ENCODE results near the gene DIPK1C. TPM values are rescaled to one million over a fixed set of nuclear protein-coding genes. Genes with fewer than 3 reads are reported as not detected.

Gene DIPK1C
- total RNA-seq, 3 donors from 2014 or later (not counting 1 experiment from before 2014, with no cell fraction given) = not detected

DNA sequence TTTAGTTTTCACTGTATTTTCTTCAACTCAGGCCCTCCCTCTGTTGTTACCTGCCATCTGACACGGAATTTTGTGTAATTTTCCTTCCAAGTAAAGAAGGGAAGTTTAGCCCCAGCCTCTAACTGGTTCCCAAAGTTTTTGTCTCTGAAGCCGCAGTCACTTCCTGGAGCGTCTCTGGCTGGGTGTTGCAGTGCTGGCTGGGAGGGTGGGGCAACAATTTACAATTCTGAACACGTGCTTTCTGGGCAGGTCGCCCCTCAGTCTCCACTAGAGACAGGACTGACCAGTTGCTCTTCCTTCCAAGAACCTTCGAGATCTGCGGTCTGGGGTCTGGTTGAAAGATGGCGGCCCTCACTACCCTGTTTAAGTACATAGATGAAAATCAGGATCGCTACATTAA is 42.5 kb upstream of the DIPK1C start:
- peak; percentile 20 to 54 (median 30) for ATAC-seq
- peaks cover 45% of the 10 kb centered on the region for H3K4me1 ChIP-seq (ENCODE audit: control insufficient read depth, insufficient read depth, low read length)
- no peaks in the 10 kb centered on the region for H3K27me3 Mint-ChIP-seq (ENCODE audit: low read depth in 2 of 2)
- TF ChIP-seq, protein P1, sequence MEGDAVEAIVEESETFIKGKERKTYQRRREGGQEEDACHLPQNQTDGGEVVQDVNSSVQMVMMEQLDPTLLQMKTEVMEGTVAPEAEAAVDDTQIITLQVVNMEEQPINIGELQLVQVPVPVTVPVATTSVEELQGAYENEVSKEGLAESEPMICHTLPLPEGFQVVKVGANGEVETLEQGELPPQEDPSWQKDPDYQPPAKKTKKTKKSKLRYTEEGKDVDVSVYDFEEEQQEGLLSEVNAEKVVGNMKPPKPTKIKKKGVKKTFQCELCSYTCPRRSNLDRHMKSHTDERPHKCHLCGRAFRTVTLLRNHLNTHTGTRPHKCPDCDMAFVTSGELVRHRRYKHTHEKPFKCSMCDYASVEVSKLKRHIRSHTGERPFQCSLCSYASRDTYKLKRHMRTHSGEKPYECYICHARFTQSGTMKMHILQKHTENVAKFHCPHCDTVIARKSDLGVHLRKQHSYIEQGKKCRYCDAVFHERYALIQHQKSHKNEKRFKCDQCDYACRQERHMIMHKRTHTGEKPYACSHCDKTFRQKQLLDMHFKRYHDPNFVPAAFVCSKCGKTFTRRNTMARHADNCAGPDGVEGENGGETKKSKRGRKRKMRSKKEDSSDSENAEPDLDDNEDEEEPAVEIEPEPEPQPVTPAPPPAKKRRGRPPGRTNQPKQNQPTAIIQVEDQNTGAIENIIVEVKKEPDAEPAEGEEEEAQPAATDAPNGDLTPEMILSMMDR (IDR thresholded peaks at IDR 0.05) = no peak
- peak; percentile 40 to 70 for DNase-seq
- H3K4me3 Mint-ChIP-seq = peak overlapping the region; percentile 89
- intact Hi-C loops (cut with micrococcal nuclease) = loop anchor here (1.0 to 5.0 kb wide), 3 partner anchors 98 to 1993 kb away; partner anchors contain the start of genes TIMM21 and ZNF407
- H3K4me3 ChIP-seq (ENCODE audit: low read length) = peak overlapping the region; percentile 59
- peak overlapping the region; percentile 98 for H3K27ac ChIP-seq (ENCODE audit: low read length)
- 18% methylated on average over 9 of the region's 9 CpGs for WGBS (ENCODE audit: insufficient coverage)
- peaks cover 44 to 47% of the 10 kb centered on the region in 2 donors for H3K4me1 Mint-ChIP-seq
- H3K27ac Mint-ChIP-seq = peak overlapping the region; percentile 96
- no peaks in the 10 kb centered on the region for H3K9me3 Mint-ChIP-seq
- H3K36me3 Mint-ChIP-seq = no peaks in the 10 kb centered on the region
- no peaks in the 10 kb centered on the region for H3K27me3 ChIP-seq (ENCODE audit: control insufficient read depth, insufficient read depth, low read length)
- no peaks in the 10 kb centered on the region for H3K9me3 ChIP-seq (ENCODE audit: control insufficient read depth, insufficient read depth, low read length)
- peaks cover 25% of the 10 kb centered on the region for H3K36me3 ChIP-seq (ENCODE audit: control insufficient read depth, insufficient read depth, low read length)

DNA sequence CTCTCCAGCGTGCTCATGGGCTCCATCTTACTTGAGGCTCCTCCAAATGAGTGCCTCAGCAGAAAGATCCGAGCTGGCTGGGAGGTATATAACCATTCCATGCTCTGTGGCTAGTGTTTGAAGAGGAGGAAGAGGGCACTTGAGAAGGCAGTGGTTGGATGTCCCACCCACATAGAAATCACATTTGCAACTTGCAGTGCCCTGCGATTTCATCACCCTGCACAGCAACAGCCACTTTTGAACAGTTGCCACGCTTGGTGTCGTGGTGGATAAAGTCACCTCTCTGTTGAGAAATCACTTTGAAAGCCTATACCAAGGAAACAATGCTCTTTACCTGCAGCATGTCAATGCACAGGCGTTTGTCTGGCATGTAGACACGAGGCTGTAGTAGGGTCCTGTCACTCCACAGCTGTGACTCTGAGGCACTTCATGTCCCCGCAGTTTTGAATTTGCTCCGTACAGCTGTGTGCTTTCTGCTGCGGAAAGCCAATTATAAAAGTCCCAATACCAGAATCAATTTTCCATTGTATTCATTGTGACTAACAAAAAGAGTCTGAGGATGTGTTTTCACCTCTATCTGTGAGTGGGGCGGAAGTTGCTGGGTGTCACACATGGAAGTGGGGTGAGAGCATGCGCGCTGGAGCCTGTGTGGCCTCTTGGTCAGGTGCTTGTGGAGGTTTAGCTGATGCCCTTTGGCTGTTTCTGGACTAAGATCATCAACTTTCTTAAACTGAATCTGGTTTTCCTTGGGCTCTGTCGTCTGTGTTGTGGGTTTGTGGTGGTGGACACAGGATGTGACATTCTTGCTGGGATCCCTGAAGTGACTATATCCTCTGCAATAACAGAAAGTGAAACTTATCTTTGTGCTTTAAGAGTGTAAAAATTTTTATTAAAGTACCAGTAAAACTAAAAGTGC is 41.9 kb upstream of the DIPK1C start:
- WGBS (ENCODE audit: insufficient coverage) = 29% methylated on average over 14 of the region's 14 CpGs
- peak overlapping the region; percentile 59 for H3K4me3 ChIP-seq (ENCODE audit: low read length)

DNA sequence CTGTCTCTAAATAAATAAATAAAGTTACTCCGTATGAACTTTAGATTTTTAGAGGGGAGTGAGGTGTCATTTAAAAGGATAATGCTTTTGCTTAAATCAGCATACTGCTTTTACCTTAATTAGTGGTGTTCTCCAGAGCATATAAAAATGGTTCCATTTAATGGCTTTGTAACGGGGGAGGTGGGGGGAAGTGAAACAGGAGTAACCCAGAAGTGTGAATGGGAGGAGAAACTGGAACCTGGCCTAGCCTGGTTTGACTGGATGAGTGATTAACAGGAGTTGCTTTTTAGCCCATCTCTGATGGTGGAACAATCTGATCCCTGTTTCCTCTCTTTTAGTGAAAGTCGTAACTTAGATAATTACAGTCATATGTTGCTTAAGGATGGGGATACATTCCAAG is 40.7 kb upstream of the DIPK1C start:
- Mint-ChIP-seq H3K27me3 (ENCODE audit: low read depth in 2 of 2) (no peaks in the 10 kb centered on the region), H3K4me3 (peak overlapping the region; percentile 95), H3K36me3 (no peaks in the 10 kb centered on the region), H3K9me3 (no peaks in the 10 kb centered on the region), H3K4me1 (peaks cover 44 to 47% of the 10 kb centered on the region in 2 donors), H3K27ac (peak overlapping the region; percentile 96 to 98)
- peaks cover 14% of the 10 kb centered on the region for H3K36me3 ChIP-seq (ENCODE audit: control insufficient read depth, insufficient read depth, low read length)
- H3K4me1 ChIP-seq (ENCODE audit: control insufficient read depth, insufficient read depth, low read length) = peaks cover 45% of the 10 kb centered on the region
- intact Hi-C loops (cut with micrococcal nuclease) = loop anchor here (2.0 to 5.0 kb wide), 2 partner anchors 205 to 1995 kb away; no protein-coding TSS in a partner anchor
- H3K4me3 ChIP-seq (ENCODE audit: low read length) = no peak overlapping the region
- no peaks in the 10 kb centered on the region for H3K9me3 ChIP-seq (ENCODE audit: control insufficient read depth, insufficient read depth, low read length)
- WGBS (ENCODE audit: insufficient coverage) = 67% methylated on average over 2 of the region's 3 CpGs
- TF ChIP-seq, protein P1 (IDR thresholded peaks at IDR 0.05) = no peak
- no peaks in the 10 kb centered on the region for H3K27me3 ChIP-seq (ENCODE audit: control insufficient read depth, insufficient read depth, low read length)
- no peak for DNase-seq
- no peak for ATAC-seq
- no peak overlapping the region for H3K27ac ChIP-seq (ENCODE audit: low read length)

More for the DNA sequence above, 41.9 kb upstream of the DIPK1C start:
- peak; percentile 51 to 65 (median 52) for ATAC-seq
- intact Hi-C loops (cut with micrococcal nuclease) = loop anchor here (1.0 to 5.0 kb wide), 3 partner anchors 98 to 1993 kb away; partner anchors contain the start of genes TIMM21 and ZNF407
- H3K27ac ChIP-seq (ENCODE audit: low read length) = peak overlapping the region; percentile 98
- Mint-ChIP-seq H3K36me3 (no peaks in the 10 kb centered on the region), H3K9me3 (no peaks in the 10 kb centered on the region), H3K4me1 (peaks cover 44 to 47% of the 10 kb centered on the region in 2 donors), H3K27me3 (ENCODE audit: low read depth in 2 of 2) (no peaks in the 10 kb centered on the region), H3K27ac (peak overlapping the region; percentile 96), H3K4me3 (peak overlapping the region; percentile 89)
- TF ChIP-seq, protein P1 (IDR thresholded peaks at IDR 0.05) = no peak
- H3K4me1 ChIP-seq (ENCODE audit: control insufficient read depth, insufficient read depth, low read length) = peaks cover 45% of the 10 kb centered on the region
- DNase-seq = peak; percentile 73 to 89
- no peaks in the 10 kb centered on the region for H3K9me3 ChIP-seq (ENCODE audit: control insufficient read depth, insufficient read depth, low read length)
- H3K27me3 ChIP-seq (ENCODE audit: control insufficient read depth, insufficient read depth, low read length) = no peaks in the 10 kb centered on the region
- peaks cover 19% of the 10 kb centered on the region for H3K36me3 ChIP-seq (ENCODE audit: control insufficient read depth, insufficient read depth, low read length)
